ENCODE data around the gene SLC25A27.

DNA sequence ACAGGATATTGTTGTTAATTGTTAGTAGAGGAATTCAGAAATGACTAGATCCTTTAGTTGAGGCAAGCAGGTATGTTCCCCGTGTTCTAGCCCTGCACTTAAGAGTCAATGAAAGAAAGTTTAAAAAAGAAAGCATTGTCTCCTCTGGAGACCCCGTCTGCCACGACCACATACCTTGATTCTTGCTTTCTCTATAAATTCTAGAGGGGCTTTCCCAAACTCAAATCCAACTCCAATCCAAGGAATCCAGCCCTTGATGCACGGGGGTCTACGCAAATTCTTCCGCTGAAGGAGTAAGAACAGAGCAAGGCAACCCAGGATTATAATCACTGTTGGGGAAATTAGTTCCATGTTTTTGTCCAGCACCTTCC lies 558 bp upstream of the SLC25A27 start:
- TF ChIP-seq EZH2phosphoT487 (IDR thresholded peaks at IDR 0.05; ENCODE audit: insufficient read depth, low read depth) (no peak), EZH2 (IDR thresholded peaks at IDR 0.05; ENCODE audit: insufficient read depth, poor library complexity, severe bottlenecking) (no peak)

Data from GM23248 (cell line).